Loucy (cell line): ENCODE results near the gene AMOTL2.

Experiments
- H2AFZ ChIP-seq: fragments of 200-600 bp; sonication (generic); 2 replicates; pipeline ENCODE4 v1.6.0; 2016; ENCODE audit warnings: antibody characterized with exemption, mild to moderate bottlenecking, low read length, moderate library complexity
- H3F3A ChIP-seq: fragments of 200-600 bp; 2 replicates; pipeline ENCODE4 v1.6.0; 2016; ENCODE audit warnings: antibody characterized with exemption, low read depth, mild to moderate bottlenecking
- H3K27me3 ChIP-seq: fragments of 200-600 bp; sonication (generic); 2 replicates; pipeline ENCODE4 v1.6.1; 2014; ENCODE audit warnings: low read length, mild to moderate bottlenecking; ENCODE audit not compliant: insufficient read depth, poor library complexity, severe bottlenecking
- H3K36me3 ChIP-seq: fragments of 200-600 bp; sonication (generic); 2 replicates; pipeline ENCODE4 v1.6.1; 2016; ENCODE audit warnings: low read length; ENCODE audit not compliant: insufficient read depth
- H3K4me1 ChIP-seq: fragments of 200-600 bp; sonication (generic); 2 replicates; pipeline ENCODE4 v1.5.1; 2014; ENCODE audit warnings: low read length, mild to moderate bottlenecking; ENCODE audit not compliant: insufficient read depth, poor library complexity, severe bottlenecking
- H3K4me2 ChIP-seq: fragments of 200-600 bp; sonication (generic); 2 replicates; pipeline ENCODE4 v1.6.0; 2014; ENCODE audit warnings: antibody characterized with exemption, low read length, low read depth, mild to moderate bottlenecking; ENCODE audit not compliant: poor library complexity, severe bottlenecking
- H3K4me3 ChIP-seq: fragments of 200-600 bp; sonication (generic); 2 replicates; pipeline ENCODE4 v1.5.1; 2014; ENCODE audit warnings: low read length, mild to moderate bottlenecking, mixed read lengths; ENCODE audit not compliant: poor library complexity, severe bottlenecking
- H3K79me2 ChIP-seq: fragments of 200-600 bp; sonication (generic); 2 replicates; pipeline ENCODE4 v1.6.1; 2014; ENCODE audit warnings: low read length; ENCODE audit not compliant: insufficient read depth
- H3K9ac ChIP-seq: fragments of 200-600 bp; sonication (generic); 2 replicates; pipeline ENCODE4 v1.6.0; 2014; ENCODE audit warnings: mild to moderate bottlenecking, low read depth, low read length, moderate library complexity; ENCODE audit not compliant: poor library complexity, severe bottlenecking
- H3K9me2 ChIP-seq: fragments of 200-600 bp; sonication (generic); replicated peaks from 2 replicates; pipeline ENCODE4 v1.6.1; 2016; ENCODE audit warnings: low read depth, low read length, mixed read lengths
- H3K9me3 ChIP-seq: fragments of 200-600 bp; sonication (generic); 2 replicates; pipeline ENCODE4 v1.6.1; 2014; ENCODE audit warnings: mild to moderate bottlenecking, antibody characterized with exemption, low read length, low read depth; ENCODE audit not compliant: insufficient read depth
- H4K20me1 ChIP-seq: fragments of 200-600 bp; sonication (generic); 2 replicates; pipeline ENCODE4 v1.6.0; 2014; ENCODE audit warnings: antibody characterized with exemption, low read length, mild to moderate bottlenecking; ENCODE audit not compliant: insufficient read depth, poor library complexity, severe bottlenecking
- CTCF ChIP-seq: fragments of 200-600 bp; sonication (generic); conservative IDR thresholded peaks from 2 replicates; pipeline ENCODE4 v1.5.1; 2014; ENCODE audit warnings: mild to moderate bottlenecking, antibody characterized with exemption, low read length
- EZH2phosphoT487 ChIP-seq: fragments of 200-600 bp; IDR thresholded peaks from 2 replicates; pipeline ENCODE4 v1.6.1; 2018; ENCODE audit warnings: antibody characterized with exemption, mild to moderate bottlenecking, moderate library complexity, borderline replicate concordance

AMOTL2 gene

GRCh38 chr3:134346744-134347143 lies 27.5 kb downstream of the AMOTL2 start:
- no peak overlapping the region for H3K9ac ChIP-seq
- no peak overlapping the region for H2AFZ ChIP-seq
- no peaks in the 10 kb centered on the region; the same call in 1 of the 2 replicates for H3K36me3 ChIP-seq
- H3K9me3 ChIP-seq: no peaks in the 10 kb centered on the region
- H4K20me1 ChIP-seq: no peaks in the 10 kb centered on the region
- H3K4me2 ChIP-seq: no peak overlapping the region
- no peaks in the 10 kb centered on the region for H3K79me2 ChIP-seq
- H3K27me3 ChIP-seq: no peaks in the 10 kb centered on the region
- H3K9me2 ChIP-seq: no peaks in the 10 kb centered on the region
- H3F3A ChIP-seq: no peaks in the 10 kb centered on the region
- TF ChIP-seq CTCF: no peak
- TF ChIP-seq EZH2phosphoT487: no peak
- no peak overlapping the region for H3K4me3 ChIP-seq
- peaks cover 12% of the 10 kb centered on the region for H3K4me1 ChIP-seq

GRCh38 chr3:134345202-134345601 lies 29.0 kb downstream of the AMOTL2 start:
- no peak for TF ChIP-seq EZH2phosphoT487
- no peak for TF ChIP-seq CTCF
- Histone ChIP-seq H3F3A (no peaks in the 10 kb centered on the region), H4K20me1 (no peaks in the 10 kb centered on the region), H2AFZ (peak overlapping the region; percentile 62; the same call in 1 of the 2 replicates), H3K9me3 (no peaks in the 10 kb centered on the region), H3K27me3 (no peaks in the 10 kb centered on the region), H3K36me3 (no peaks in the 10 kb centered on the region; the same call in 1 of the 2 replicates), H3K9me2 (no peaks in the 10 kb centered on the region), H3K79me2 (no peaks in the 10 kb centered on the region), H3K9ac (no peak overlapping the region), H3K4me2 (no peak overlapping the region), H3K4me3 (no peak overlapping the region), H3K4me1 (peaks cover 12% of the 10 kb centered on the region)

DNA sequence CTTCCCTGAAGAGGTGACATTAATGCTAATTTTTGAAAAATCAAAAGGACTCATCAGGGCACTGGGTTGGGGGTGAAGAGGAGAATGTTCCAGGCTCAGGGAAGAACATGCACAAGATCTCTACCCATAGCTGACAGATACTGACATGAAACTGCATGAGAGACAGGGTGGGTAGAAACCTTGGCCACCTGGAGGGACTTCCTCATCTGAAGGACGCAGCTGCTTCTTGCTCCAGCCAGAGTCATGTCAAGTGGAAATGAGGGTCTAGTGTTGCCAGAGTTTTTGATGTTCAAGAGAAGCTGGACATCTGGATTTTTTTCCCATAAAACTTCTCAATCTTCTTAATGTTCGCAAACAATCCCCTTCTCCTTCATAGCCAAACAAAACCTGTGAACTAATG lies 29.7 kb downstream of the AMOTL2 start:
- Histone ChIP-seq H3K27me3 (no peaks in the 10 kb centered on the region), H3K9me2 (no peaks in the 10 kb centered on the region), H3F3A (no peaks in the 10 kb centered on the region), H3K9ac (no peak overlapping the region), H3K9me3 (no peaks in the 10 kb centered on the region), H3K4me2 (no peak overlapping the region), H3K79me2 (no peaks in the 10 kb centered on the region), H4K20me1 (no peaks in the 10 kb centered on the region), H3K36me3 (no peaks in the 10 kb centered on the region; the same call in 1 of the 2 replicates), H2AFZ (no peak overlapping the region), H3K4me1 (peaks cover 12% of the 10 kb centered on the region), H3K4me3 (no peak overlapping the region)
- no peak for TF ChIP-seq CTCF
- TF ChIP-seq EZH2phosphoT487: no peak
